ENCODE data around the gene GRM8. TPM values are rescaled to one million over a fixed set of nuclear protein-coding genes. Genes with fewer than 3 reads are reported as not detected.

The GRM8 gene
- polyA plus RNA-seq, 1 donor (not counting 4 experiments of a cell fraction or from before 2014, with no cell fraction given) = not detected

GRCh38 chr7:127135871-127136485 is 116.8 kb downstream of the GRM8 start:
- FAIRE-seq (no peak), DNase-seq (ENCODE audit: low read depth, low spot score) (no peak)
- no peak overlapping the region for H3K4me3 ChIP-seq (ENCODE audit: control insufficient read depth in 2 of 3, extremely low read depth in 1 of 3, insufficient read depth in 2 of 3, low read depth in 1 of 3, low read length in 3 of 3)
- TF ChIP-seq EZH2 (IDR thresholded peaks at IDR 0.05; ENCODE audit: low read length) (no peak), CTCF (optimal IDR thresholded peaks at IDR 0.05 in 1 of 3, IDR thresholded peaks at IDR 0.05 in 1 of 3, conservative IDR thresholded peaks at IDR 0.05 in 1 of 3; ENCODE audit: extremely low read depth in 1 of 3, insufficient read depth in 2 of 3, low read length in 3 of 3) (no peak)
- H2AFZ ChIP-seq (ENCODE audit: control insufficient read depth, low read length) = no peak overlapping the region
- dilution Hi-C loops (cut with MboI; ENCODE audit: extremely low pct_ligation_motif_present, low sequenced_read_pairs) = no loop called here
- no peak overlapping the region for H3K9ac ChIP-seq (ENCODE audit: control insufficient read depth, extremely low read depth, insufficient read depth, low read length)
- H4K20me1 ChIP-seq (ENCODE audit: control insufficient read depth, extremely low read depth, insufficient read depth, low read length) = no peaks in the 10 kb centered on the region
- H3K27ac ChIP-seq (ENCODE audit: control insufficient read depth, insufficient read depth, low read length) = no peak overlapping the region
- H3K36me3 ChIP-seq (ENCODE audit: control insufficient read depth in 2 of 2, extremely low read depth in 1 of 2, insufficient read depth in 2 of 2, low read length in 2 of 2) = no peaks in the 10 kb centered on the region
- no peaks in the 10 kb centered on the region for H3K4me1 ChIP-seq (ENCODE audit: control insufficient read depth, extremely low read depth, insufficient read depth, low read length)
- no peaks in the 10 kb centered on the region for H3K9me1 ChIP-seq (ENCODE audit: control insufficient read depth, extremely low read depth, insufficient read depth, low read length)
- H3K79me2 ChIP-seq (ENCODE audit: control insufficient read depth, insufficient read depth, low read length) = no peaks in the 10 kb centered on the region
- H3K9me3 ChIP-seq (ENCODE audit: control insufficient read depth, low read depth, low read length) = no peaks in the 10 kb centered on the region
- H3K27me3 ChIP-seq (ENCODE audit: control insufficient read depth, extremely low read depth, insufficient read depth, low read length) = no peaks in the 10 kb centered on the region
- no peak overlapping the region for H3K4me2 ChIP-seq (ENCODE audit: control insufficient read depth, extremely low read depth, insufficient read depth, low read depth, low read length)

- Histone ChIP-seq H3K4me3 (ENCODE audit: control insufficient read depth in 2 of 3, extremely low read depth in 1 of 3, insufficient read depth in 2 of 3, low read depth in 1 of 3, low read length in 3 of 3) (no peak overlapping the region), H3K9me3 (ENCODE audit: control insufficient read depth, low read depth, low read length) (no peaks in the 10 kb centered on the region), H4K20me1 (ENCODE audit: control insufficient read depth, extremely low read depth, insufficient read depth, low read length) (no peaks in the 10 kb centered on the region), H3K9me1 (ENCODE audit: control insufficient read depth, extremely low read depth, insufficient read depth, low read length) (no peaks in the 10 kb centered on the region), H2AFZ (ENCODE audit: control insufficient read depth, low read length) (no peak overlapping the region), H3K36me3 (ENCODE audit: control insufficient read depth in 2 of 2, extremely low read depth in 1 of 2, insufficient read depth in 2 of 2, low read length in 2 of 2) (no peaks in the 10 kb centered on the region), H3K79me2 (ENCODE audit: control insufficient read depth, insufficient read depth, low read length) (no peaks in the 10 kb centered on the region), H3K9ac (ENCODE audit: control insufficient read depth, extremely low read depth, insufficient read depth, low read length) (no peak overlapping the region), H3K4me2 (ENCODE audit: control insufficient read depth, extremely low read depth, insufficient read depth, low read depth, low read length) (no peak overlapping the region), H3K27ac (ENCODE audit: control insufficient read depth, insufficient read depth, low read length) (no peak overlapping the region), H3K4me1 (ENCODE audit: control insufficient read depth, extremely low read depth, insufficient read depth, low read length) (no peaks in the 10 kb centered on the region), H3K27me3 (ENCODE audit: control insufficient read depth, extremely low read depth, insufficient read depth, low read length) (no peaks in the 10 kb centered on the region)
- DNase-seq (ENCODE audit: low read depth, low spot score) = no peak
- TF ChIP-seq CTCF (optimal IDR thresholded peaks at IDR 0.05 in 1 of 3, IDR thresholded peaks at IDR 0.05 in 1 of 3, conservative IDR thresholded peaks at IDR 0.05 in 1 of 3; ENCODE audit: extremely low read depth in 1 of 3, insufficient read depth in 2 of 3, low read length in 3 of 3) (no peak), EZH2 (IDR thresholded peaks at IDR 0.05; ENCODE audit: low read length) (no peak)
- no peak for FAIRE-seq
- dilution Hi-C loops (cut with MboI; ENCODE audit: extremely low pct_ligation_motif_present, low sequenced_read_pairs) = no loop called here
These were observed 129.5 kb downstream of the GRM8 start for GRCh38 chr7:127123220-127123619.
